ENCODE results near the gene PXDN.

PXDN gene

GRCh38 chr2:1582891-1583341 is 161.4 kb downstream of the PXDN start:
- Histone ChIP-seq H3K4me1 (ENCODE audit: control insufficient read depth, insufficient read depth, low read length, unreplicated experiment) (no peaks in the 10 kb centered on the region), H3K4me3 (ENCODE audit: low read depth, low read length) (no peak overlapping the region), H3K27ac (ENCODE audit: low read depth, low read length) (no peak overlapping the region), H3K79me2 (ENCODE audit: control insufficient read depth, insufficient read depth, low read length, unreplicated experiment) (no peaks in the 10 kb centered on the region), H3K36me3 (ENCODE audit: insufficient read depth, low read length) (no peaks in the 10 kb centered on the region), H2AFZ (ENCODE audit: low read length, unreplicated experiment) (no peak overlapping the region), H3K27me3 (ENCODE audit: insufficient read depth, low read length) (0 out of 2 replicates have a peak, but pooled peaks cover 7% of the 10 kb centered on the region)

GRCh38 chr2:1581965-1582625 is 162.2 kb downstream of the PXDN start:
- no peak overlapping the region for H3K4me3 ChIP-seq (ENCODE audit: low read depth, low read length)
- 0 out of 2 replicates have a peak, but pooled peaks cover 7% of the 10 kb centered on the region for H3K27me3 ChIP-seq (ENCODE audit: insufficient read depth, low read length)
- no peaks in the 10 kb centered on the region for H3K79me2 ChIP-seq (ENCODE audit: control insufficient read depth, insufficient read depth, low read length, unreplicated experiment)
- no peaks in the 10 kb centered on the region for H3K4me1 ChIP-seq (ENCODE audit: control insufficient read depth, insufficient read depth, low read length, unreplicated experiment)
- H3K27ac ChIP-seq (ENCODE audit: low read depth, low read length) = no peak overlapping the region
- H2AFZ ChIP-seq (ENCODE audit: low read length, unreplicated experiment) = no peak overlapping the region
- H3K36me3 ChIP-seq (ENCODE audit: insufficient read depth, low read length) = no peaks in the 10 kb centered on the region

Measured in ACC112 (cell line).